HCT116 (cell line): Measurements from ENCODE around the gene LAX1. TPM values are rescaled to one million over a fixed set of nuclear protein-coding genes. Genes with fewer than 3 reads are reported as not detected.

Experiments
- ATAC-seq: fragments of 200-7000 bp; cut with Tn5 transposase; 2 replicates; pipeline ENCODE4 v1.9.1; 2020; ENCODE audit warnings: mild to moderate bottlenecking, moderate library complexity
- BruUV-seq: library from RNA; stranded (reverse); fragments of 400-500 nt; replicated peaks from 2 replicates; lab custom pipeline; 2021; lab: Mats Ljungman, UMichigan
- CTCF ChIA-PET: fragments of 300-600 bp; sonication (Branson Sonifier 250); formaldehyde crosslinking; loops from one replicate; lab custom pipeline; 2021; ENCODE audit warnings: antibody characterized with exemption; lab: Charles Lee
- POLR2A ChIA-PET: fragments of 300-600, 350-600 bp; sonication (Branson Sonifier 250); formaldehyde crosslinking; loops from one replicate; lab custom pipeline; 2021; ENCODE audit warnings: antibody characterized with exemption; lab: Charles Lee
- RAD21 ChIA-PET, 2 experiments: fragments of 300-600 bp; sonication (Branson Sonifier 250); formaldehyde crosslinking; loops; one replicate each; lab custom pipeline; 2023; ENCODE audit warnings: low total read pairs in 2 of 2; ENCODE audit not compliant: uncharacterized antibody in 2 of 2, unreplicated experiment in 2 of 2, low non-redundant PET in 1 of 2; lab: Charles Lee
- DNase-seq: peaks from one replicate; pipeline ENCODE4 v3.0.0-alpha.2; 2010; ENCODE audit warnings: low read depth, low spot score
- H2AFZ ChIP-seq: fragments of 200-600 bp; shearing (Covaris generic), sonication (generic); 2 replicates; pipeline ENCODE4 v1.6.1; 2017; ENCODE audit warnings: low read depth, mixed run types, mixed read lengths, antibody characterized with exemption, low read length; ENCODE audit not compliant: poor library complexity, severe bottlenecking
- H3K27ac ChIP-seq: 2 replicates; pipeline ENCODE4 v1.5.1; 2012; ENCODE audit warnings: low read depth, low read length
- H3K27me3 ChIP-seq: fragments of 200-600 bp; sonication (generic); 2 replicates; pipeline ENCODE4 v1.6.1; 2016; ENCODE audit warnings: mixed run types, low read length, mixed read lengths; ENCODE audit not compliant: insufficient read depth
- H3K36me3 ChIP-seq, 2 experiments: fragments of 200-500 bp in 1 of 2; fragments of 200-600 bp in 1 of 2; sonication (Bioruptor generic) in 1 of 2; sonication (generic) in 1 of 2; 2 replicates each; pipeline versions ENCODE4 v1.5.1 to v1.6.1; 2014 to 2016; ENCODE audit warnings: low read length in 2 of 2, inconsistent platforms in 1 of 2, mixed read lengths in 1 of 2, mixed run types in 1 of 2; ENCODE audit not compliant: insufficient read depth in 2 of 2, control insufficient read depth in 1 of 2
- H3K4me1 ChIP-seq, 2 experiments: fragments of 200-600 bp in 1 of 2; sonication (generic) in 1 of 2; 2 replicates each; pipeline versions ENCODE4 v1.5.1 to v1.6.1; 2012 to 2017; ENCODE audit warnings: low read length in 2 of 2, inconsistent platforms in 1 of 2, mild to moderate bottlenecking in 1 of 2, mixed read lengths in 1 of 2, mixed run types in 1 of 2, moderate library complexity in 1 of 2; ENCODE audit not compliant: insufficient read depth in 2 of 2, control insufficient read depth in 1 of 2
- H3K4me2 ChIP-seq: fragments of 200-600 bp; sonication (generic); 2 replicates; pipeline ENCODE4 v1.6.1; 2017; ENCODE audit warnings: mixed run types, low read length, mixed read lengths
- H3K4me3 ChIP-seq, 2 experiments: fragments of 200-600 bp in 1 of 2; sonication (generic) in 1 of 2; replicated peaks in 1 of 2; 2 replicates each; pipeline ENCODE4 v1.5.1; 2011 to 2016; ENCODE audit warnings: low read length in 2 of 2, control low read depth in 1 of 2, low read depth in 1 of 2, mild to moderate bottlenecking in 1 of 2, mixed read lengths in 1 of 2, mixed run types in 1 of 2
- H3K79me2 ChIP-seq: fragments of 200-600 bp; sonication (generic); 2 replicates; pipeline ENCODE4 v1.6.1; 2017; ENCODE audit warnings: mild to moderate bottlenecking, mixed run types, low read length, moderate library complexity, mixed read lengths; ENCODE audit not compliant: insufficient read depth
- H3K9ac ChIP-seq: fragments of 200-600 bp; sonication (generic); 2 replicates; pipeline ENCODE4 v1.6.1; 2016; ENCODE audit warnings: low read length, mixed read lengths
- H3K9me2 ChIP-seq: fragments of 200-600 bp; sonication (generic), shearing (Covaris generic); 2 replicates; pipeline ENCODE4 v1.6.1; 2017; ENCODE audit warnings: mixed run types, mild to moderate bottlenecking, moderate library complexity; ENCODE audit not compliant: insufficient read depth
- H3K9me3 ChIP-seq, 2 experiments: fragments of 200-500 bp in 1 of 2; fragments of 200-600 bp in 1 of 2; sonication (Bioruptor generic) in 1 of 2; sonication (generic) in 1 of 2; 2 replicates each; pipeline ENCODE4 v1.6.1; 2014 to 2017; ENCODE audit warnings: low read length in 2 of 2, mixed read lengths in 2 of 2, inconsistent platforms in 1 of 2, low read depth in 1 of 2, mild to moderate bottlenecking in 1 of 2, mixed run types in 1 of 2, moderate library complexity in 1 of 2; ENCODE audit not compliant: control insufficient read depth in 1 of 2, insufficient read depth in 1 of 2
- H4K20me1 ChIP-seq: fragments of 200-600 bp; sonication (generic), shearing (Covaris generic); 2 replicates; pipeline ENCODE4 v1.6.1; 2017; ENCODE audit warnings: mixed run types, mild to moderate bottlenecking, moderate library complexity; ENCODE audit not compliant: insufficient read depth
- EZH2 ChIP-seq: fragments of 200-600 bp; sonication (generic); IDR thresholded peaks from 2 replicates; pipeline ENCODE4 v1.6.1; 2017; ENCODE audit warnings: antibody characterized with exemption, mixed run types
- JUND ChIP-seq: IDR thresholded peaks from 2 replicates; pipeline ENCODE4 v1.6.1; 2012
- TCF7L2 ChIP-seq: IDR thresholded peaks from 2 replicates; pipeline ENCODE4 v1.7.0; 2011; ENCODE audit warnings: borderline replicate concordance, inconsistent platforms; ENCODE audit not compliant: insufficient read depth, insufficient read length; ENCODE audit errors: extremely low read depth
- YY1 ChIP-seq: IDR thresholded peaks from 2 replicates; pipeline ENCODE4 v1.6.1; 2011; ENCODE audit warnings: low read length, low read depth, moderate library complexity, mild to moderate bottlenecking; ENCODE audit not compliant: insufficient replicate concordance; ENCODE audit errors: extremely low read depth
- ZBTB33 ChIP-seq: IDR thresholded peaks from 2 replicates; pipeline ENCODE4 v1.6.1; 2011; ENCODE audit warnings: mild to moderate bottlenecking, low read length, moderate library complexity; ENCODE audit not compliant: insufficient replicate concordance; ENCODE audit errors: extremely low read depth
- intact Hi-C: fragments of 100-400 bp; cut with micrococcal nuclease; formaldehyde crosslinking; loops from 2 replicates; pipeline ENCODE4 v1.10.0; 2022
- total RNA-seq: library from RNA; stranded (reverse); gene quantifications from one replicate; pipeline ENCODE4 v1.2.1, GENCODE V29; 2021; ENCODE audit not compliant: unreplicated experiment

Gene LAX1
- total RNA-seq, 1 experiment from 2014 or later, result 0.12 TPM

GRCh38 chr1:203765029-203765837 lies at the start of gene LAX1 (continued):
- TF ChIP-seq TCF7L2 (no peak), EZH2 (no peak), YY1 (no peak)

GRCh38 chr1:203717120-203717519 lies 47.9 kb upstream of the LAX1 start:
- Histone ChIP-seq H3K27ac (no peak overlapping the region), H3K9me3 (no peaks in the 10 kb centered on the region), H3K9ac (no peak overlapping the region), H4K20me1 (no peaks in the 10 kb centered on the region), H3K4me2 (no peak overlapping the region), H3K36me3 (peaks cover 18 to 21% of the 10 kb centered on the region in 2 experiments; a peak in 3 of 4 replicates), H3K79me2 (no peaks in the 10 kb centered on the region), H3K9me2 (no peaks in the 10 kb centered on the region), H3K27me3 (no peaks in the 10 kb centered on the region), H3K4me1 (no peaks in the 10 kb centered on the region), H3K4me3 (no peak overlapping the region), H2AFZ (no peak overlapping the region)
- intact Hi-C loops, result no loop called here
- DNase-seq (no peak), ATAC-seq (no peak)
- RAD21 ChIA-PET, result no interaction called here
- POLR2A ChIA-PET, result no interaction called here
- CTCF ChIA-PET, result no interaction called here
- TF ChIP-seq YY1, result no peak
- no TSS peak for BruUV-seq

- no peaks in the 10 kb centered on the region for H3K27me3 ChIP-seq
- DNase-seq (no peak), ATAC-seq (no peak)
- ChIA-PET POLR2A (no interaction called here), CTCF (no interaction called here), RAD21 (no interaction called here)
- no peak overlapping the region for H3K27ac ChIP-seq
- no peak for TF ChIP-seq ZBTB33
- no peak for TF ChIP-seq JUND
- no peak overlapping the region for H3K9ac ChIP-seq
- no peaks in the 10 kb centered on the region for H3K79me2 ChIP-seq
- no peaks in the 10 kb centered on the region for H3K9me3 ChIP-seq
- H4K20me1 ChIP-seq, result no peaks in the 10 kb centered on the region
- intact Hi-C loops, result no loop called here
- peaks cover 10 to 21% of the 10 kb centered on the region in 2 experiments; a peak in 3 of 4 replicates for H3K36me3 ChIP-seq
- no peak overlapping the region for H3K4me2 ChIP-seq
- no peak overlapping the region for H2AFZ ChIP-seq
- H3K9me2 ChIP-seq, result no peaks in the 10 kb centered on the region
- H3K4me3 ChIP-seq, result no peak overlapping the region
- no TSS peak for BruUV-seq
- no peaks in the 10 kb centered on the region for H3K4me1 ChIP-seq
Measured at GRCh38 chr1:203720242-203720641, 44.7 kb upstream of the LAX1 start.
